GM18505 (cell line): ENCODE data around the gene KPTN.
"Not testable (repeated sequence)": the region's sequence is repeated elsewhere in the genome, so short reads cannot be mapped to it uniquely, and the experiment has no call there.

ENCODE experiments used
- ATAC-seq: cut with Tn5 transposase; IDR thresholded peaks from one replicate; pipeline ENCODE4 v1.9.1; 2021; ENCODE audit not compliant: unreplicated experiment
- POLR2A ChIP-seq: IDR thresholded peaks from 4 replicates; pipeline ENCODE4 v1.6.1; 2011; ENCODE audit warnings: borderline replicate concordance; ENCODE audit not compliant: insufficient read depth, insufficient read length; ENCODE audit errors: extremely low read depth

Gene KPTN

DNA sequence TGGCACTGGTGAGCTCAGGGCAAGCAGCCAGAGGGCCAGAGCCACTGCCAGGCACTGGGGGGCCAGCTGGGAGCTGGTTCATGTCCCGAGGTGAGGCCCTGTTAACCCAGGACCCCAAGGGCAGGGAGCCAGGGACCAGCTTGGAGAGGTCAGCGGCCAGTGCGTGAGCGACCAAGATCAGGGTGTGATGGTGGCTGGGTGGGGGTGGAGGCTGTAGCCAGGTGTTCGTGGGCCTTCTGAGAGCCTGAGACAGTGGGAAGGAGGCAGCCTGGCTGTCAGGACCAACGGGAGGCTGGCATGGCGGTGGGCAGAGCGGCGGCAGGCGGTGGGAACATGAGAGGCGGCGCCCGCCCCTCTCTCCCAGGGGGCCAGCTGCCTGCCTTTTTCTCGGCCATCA, 8.1 kb upstream of the KPTN start:
- ATAC-seq = no peak
- no peak for TF ChIP-seq POLR2A

DNA sequence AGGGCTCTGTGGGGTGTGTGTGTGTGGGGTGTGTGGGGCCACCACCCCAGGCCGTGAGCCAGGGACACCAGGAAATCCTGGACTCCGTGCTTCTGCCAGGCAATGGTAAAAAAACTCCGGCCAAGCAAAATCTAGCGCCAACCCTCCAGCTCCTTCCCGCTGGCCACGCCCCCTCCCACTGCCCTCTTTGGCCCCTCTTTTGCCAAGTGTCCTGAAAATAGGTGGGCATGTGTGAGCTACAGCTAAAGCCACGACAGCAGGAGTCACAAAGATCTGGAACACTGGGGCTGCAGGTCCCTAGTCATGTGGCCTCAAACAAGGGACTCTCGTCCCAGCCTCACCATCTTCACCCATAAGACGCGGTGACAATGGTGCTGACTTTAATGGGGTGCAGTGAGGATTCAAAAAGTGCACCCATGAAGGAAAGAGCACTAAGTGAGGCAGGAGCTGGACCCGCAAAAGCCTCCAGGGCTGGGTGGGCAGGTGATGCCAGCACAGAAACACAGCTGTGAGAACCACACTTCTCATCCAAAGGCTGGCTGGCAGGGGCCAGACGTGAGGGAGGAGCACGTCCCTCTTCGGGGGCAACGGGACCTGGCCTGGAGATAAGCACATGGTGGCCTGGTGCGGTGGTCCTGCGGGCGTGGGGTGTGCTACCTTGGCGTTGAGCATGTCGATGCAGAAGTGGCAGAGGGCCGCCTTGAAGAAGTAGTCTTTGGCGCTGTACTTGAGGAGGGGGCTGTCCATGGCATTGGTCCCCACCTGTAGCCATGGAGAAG, 7.5 kb upstream of the KPTN start:
- no peak for ATAC-seq
- TF ChIP-seq POLR2A = no peak

DNA sequence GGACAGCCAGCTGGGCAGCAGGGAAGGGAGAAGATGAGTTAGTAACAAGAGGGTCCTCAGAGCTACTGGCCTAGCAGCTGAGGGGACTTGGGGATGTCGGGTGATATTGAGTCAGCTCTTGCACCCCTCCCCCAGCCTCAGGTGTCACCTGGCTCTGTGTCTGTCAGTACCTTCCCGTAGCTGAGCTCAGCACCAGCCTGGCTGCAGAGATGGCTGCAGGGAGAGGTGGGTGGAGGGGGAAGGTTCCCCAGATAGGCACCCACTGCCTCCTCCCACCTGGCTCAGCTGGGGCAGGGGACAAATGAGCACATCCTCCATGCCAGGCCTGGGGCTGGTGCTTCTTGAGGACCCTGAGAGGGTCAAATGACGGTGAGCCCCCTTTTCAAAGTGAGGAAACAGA, 6.8 kb upstream of the KPTN start:
- no peak for ATAC-seq

DNA sequence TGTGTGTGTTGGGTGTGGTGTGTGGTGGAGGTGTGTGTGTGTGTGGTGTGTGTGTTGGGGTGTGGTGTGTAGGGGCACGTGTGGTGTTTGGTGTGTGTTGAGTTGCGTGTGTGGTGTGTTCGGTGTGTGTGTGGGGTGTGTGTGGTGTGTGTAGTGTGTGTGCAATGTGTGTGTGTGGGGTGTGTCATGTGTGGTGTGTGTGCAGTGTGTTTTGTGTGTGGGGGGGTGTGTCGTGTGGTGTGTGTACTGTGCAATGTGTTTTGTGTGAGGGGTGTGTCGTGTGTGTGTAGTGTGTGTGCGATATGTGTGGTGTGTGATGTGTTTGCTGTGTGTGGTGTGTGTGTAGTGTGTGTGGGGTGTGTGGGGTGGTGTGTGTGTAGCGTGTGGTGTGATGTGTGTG, 6.0 kb upstream of the KPTN start:
- TF ChIP-seq POLR2A = no peak
- ATAC-seq = no peak

More for the DNA sequence above, 6.8 kb upstream of the KPTN start:
- peak; percentile 3 for TF ChIP-seq POLR2A

DNA sequence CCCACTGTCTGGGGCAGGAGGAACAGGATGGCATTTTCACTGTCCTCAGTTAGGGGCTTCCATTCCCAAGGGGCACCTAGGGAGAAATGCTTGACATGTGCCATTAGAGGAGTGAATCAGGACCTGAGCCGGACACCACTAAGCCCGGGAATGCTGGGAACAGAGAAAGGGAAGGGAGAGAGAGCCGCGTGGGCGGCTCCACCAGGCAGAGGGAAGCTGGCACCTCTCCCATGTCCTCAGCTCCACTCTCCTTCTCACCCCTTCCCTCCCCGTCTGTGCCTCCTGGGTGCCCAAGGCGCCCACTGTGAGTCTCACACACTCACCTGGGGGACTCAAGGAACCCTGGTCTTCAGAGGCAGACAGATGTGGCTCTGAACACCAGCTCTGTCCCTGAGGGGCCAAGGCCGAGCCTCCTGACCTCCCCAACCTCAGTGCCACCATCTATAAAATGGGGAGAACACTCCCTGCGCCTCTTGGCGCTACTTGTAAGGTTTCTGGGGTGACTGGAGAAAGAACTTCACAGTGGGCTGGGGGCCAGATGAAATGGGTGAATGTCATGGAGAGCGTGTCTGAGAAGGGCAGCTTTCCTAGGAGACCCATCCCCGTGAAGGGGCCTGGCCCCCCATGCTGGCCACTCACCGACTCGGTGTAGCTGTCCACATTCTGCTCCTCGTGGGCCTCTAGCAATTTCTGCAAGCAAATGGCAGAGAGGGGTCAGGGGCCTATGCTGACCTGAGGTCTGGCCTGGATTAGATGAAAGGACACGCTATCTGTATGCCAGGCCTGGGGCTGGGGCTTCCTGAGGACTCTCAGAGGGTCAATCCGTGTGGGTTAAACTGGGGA, 5.3 kb upstream of the KPTN start:
- no peak for ATAC-seq
- no peak for TF ChIP-seq POLR2A

DNA sequence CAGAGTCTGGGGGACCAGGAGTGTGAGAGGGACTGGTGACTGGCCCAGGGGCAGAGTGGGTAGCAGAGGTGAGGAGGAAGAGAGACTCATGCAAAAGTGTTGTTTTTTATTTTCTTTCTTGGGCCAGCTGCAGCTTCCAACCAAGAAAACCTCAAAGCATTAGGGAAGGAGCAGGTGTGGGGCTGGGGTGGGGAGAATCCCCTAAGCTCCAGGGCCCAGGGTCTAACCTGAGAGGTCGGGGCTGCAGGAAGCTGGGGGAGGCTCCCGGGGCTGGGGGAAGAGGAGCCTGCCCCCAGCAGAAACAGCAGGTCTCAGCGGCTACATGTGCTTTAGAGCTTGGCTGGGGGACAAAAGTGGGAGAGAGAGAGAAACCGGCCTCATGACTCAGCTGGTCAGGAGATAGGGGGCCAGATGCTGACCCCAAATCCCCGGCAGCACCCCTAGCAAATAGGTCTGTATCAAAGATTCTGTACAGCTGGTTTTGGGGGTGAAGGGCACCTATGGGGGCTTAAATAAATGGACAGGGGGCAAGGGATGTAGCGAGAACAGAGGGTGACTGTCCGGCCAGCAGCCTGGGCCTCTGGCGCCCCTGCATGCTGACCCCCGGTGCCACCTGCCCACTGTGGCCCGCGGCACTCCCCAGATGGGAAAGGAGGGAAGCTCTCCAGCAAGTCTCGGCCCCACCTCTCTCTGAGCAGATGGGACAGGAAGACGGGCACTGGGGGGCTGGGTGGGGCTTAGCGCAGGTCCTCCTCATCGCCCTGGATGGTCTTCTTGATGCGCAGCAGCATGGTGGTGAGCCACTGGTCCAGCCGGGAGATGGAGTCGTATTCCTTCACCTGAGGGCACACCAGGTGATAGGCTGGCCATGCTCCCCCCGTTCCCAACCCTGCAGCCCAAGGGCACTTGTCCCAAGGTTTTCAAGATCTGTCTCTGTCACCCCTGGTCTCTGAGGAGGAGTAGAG, 3.8 kb upstream of the KPTN start:
- no peak for TF ChIP-seq POLR2A
- ATAC-seq = no peak

DNA sequence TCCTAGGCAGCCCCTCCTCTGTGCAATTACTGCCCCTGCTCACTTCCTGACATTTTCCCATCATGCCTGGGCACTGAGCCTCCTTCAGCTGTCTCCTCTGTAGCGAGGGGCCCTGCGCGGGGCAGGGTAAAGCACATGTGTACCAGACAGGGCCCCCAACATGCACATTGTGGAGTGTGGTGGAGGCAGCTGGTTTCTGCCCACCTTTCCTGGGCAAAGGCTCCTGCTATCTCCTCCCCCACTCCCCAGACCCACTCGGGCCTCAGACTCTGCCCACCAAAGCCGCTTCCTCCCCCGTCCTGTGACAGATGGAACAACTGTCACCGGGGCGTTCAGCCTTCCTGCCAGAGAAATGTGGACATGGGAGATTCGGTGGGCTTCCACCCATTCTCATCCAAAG, 2.9 kb upstream of the KPTN start:
- no peak for ATAC-seq
- no peak for TF ChIP-seq POLR2A

DNA sequence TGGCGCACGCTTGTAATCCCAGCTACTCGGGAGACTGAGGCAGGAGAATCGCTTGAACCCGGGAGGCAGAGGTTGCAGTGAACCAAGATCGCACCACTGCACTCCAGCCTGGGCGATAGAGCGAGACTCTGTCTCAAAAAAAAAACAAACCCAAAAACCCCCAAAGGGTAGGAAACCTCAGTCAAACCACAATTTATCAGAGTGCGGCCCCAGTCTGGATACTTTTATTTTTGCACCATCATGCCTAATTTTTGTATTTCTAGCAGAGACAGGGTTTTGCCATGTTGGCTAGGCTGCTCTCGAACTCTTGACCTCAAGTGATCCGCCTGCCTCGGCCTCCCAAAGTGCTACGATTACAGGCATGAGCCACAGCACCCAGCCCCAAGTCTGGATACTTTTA, 2.2 kb upstream of the KPTN start:
- ATAC-seq = not testable (repeated sequence)

DNA sequence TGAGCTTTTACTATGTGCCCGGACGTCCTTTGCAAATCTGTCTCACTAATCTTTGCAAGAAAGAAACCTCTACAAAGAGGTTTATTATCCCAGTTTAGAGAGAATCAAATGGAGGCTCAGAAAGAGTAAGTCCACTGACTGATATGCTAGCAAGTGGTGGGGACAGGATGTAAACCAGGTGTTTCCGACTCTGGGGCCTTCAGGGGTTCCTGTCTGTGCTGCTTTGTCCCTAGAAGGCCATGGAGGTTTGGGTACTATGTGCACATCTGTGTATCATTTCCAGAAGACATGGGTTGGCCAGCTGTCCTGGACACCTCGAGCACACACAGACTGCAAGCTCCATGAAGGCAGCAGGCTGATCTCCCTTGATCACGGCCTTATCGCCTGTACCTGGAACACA, 1.2 kb upstream of the KPTN start:
- peak; percentile 10 for TF ChIP-seq POLR2A
- no peak for ATAC-seq

DNA sequence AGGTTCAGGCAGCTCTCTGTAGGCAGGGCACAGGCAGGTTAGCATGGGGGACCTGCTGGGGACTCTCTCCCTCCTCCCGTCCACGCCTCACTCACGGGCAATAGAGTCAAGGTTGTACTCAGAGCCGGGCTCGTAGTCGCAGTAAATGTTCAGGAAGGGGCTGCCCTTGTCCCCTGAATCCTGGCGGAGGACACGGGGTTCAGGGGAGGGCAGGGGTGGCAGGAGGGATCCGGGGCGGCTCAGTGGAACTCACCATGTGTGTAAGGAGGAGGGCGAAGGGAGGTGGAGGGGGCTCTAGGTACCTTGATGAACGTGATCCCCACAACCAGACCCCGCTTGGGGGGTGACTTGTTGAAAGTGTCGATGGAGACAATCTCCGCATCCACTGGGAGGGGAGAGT, 819 bp downstream of the KPTN start:
- no peak for TF ChIP-seq POLR2A
- no peak for ATAC-seq

DNA sequence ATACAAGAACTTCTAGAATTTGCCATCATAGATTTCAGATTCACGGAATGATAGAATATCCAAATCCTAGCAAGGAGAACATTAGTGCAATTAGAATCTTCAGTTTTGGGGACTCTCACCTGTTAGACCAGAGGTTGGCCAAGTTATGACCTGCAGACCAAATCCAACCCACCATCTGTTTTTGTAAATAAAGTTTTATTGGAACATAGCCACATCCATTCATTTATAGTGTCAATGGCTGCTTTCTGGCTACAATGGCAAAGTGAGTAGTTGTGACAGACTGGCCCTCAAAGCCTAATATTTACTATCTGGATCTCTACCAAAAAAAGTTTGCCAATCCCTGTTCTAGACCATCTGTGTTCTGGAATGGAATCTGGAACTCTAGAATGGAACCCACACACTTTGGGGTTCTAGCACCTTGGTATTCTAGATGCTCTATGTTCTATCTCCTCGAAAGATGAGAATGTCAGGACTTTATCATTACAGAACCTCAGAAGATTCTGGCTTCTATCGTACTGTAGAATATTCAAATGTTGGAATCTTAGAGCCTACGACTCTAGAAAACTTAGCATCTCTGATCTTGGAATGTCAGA, 2.5 kb downstream of the KPTN start:
- no peak for ATAC-seq
- TF ChIP-seq POLR2A = no peak

DNA sequence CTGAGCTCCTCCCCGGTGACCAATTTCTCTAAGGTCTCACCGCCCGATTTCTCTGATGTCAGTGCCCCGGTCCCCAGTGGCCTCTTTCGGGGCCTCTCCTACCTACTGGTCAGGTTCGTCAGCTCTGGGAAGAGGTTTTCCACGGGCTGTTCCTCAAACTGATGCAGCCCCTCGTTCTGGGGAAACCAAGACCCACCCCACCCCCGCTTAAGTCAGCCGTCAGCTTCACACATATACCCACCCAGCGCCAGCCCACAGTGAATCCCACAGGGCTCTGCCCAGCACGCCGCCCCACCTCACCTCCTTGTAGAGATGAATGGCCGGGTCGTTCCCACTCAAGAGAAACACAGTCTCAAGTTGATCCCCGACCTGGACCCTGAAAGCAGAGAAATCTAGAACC, 3.4 kb downstream of the KPTN start:
- TF ChIP-seq POLR2A = no peak
- ATAC-seq = no peak

DNA sequence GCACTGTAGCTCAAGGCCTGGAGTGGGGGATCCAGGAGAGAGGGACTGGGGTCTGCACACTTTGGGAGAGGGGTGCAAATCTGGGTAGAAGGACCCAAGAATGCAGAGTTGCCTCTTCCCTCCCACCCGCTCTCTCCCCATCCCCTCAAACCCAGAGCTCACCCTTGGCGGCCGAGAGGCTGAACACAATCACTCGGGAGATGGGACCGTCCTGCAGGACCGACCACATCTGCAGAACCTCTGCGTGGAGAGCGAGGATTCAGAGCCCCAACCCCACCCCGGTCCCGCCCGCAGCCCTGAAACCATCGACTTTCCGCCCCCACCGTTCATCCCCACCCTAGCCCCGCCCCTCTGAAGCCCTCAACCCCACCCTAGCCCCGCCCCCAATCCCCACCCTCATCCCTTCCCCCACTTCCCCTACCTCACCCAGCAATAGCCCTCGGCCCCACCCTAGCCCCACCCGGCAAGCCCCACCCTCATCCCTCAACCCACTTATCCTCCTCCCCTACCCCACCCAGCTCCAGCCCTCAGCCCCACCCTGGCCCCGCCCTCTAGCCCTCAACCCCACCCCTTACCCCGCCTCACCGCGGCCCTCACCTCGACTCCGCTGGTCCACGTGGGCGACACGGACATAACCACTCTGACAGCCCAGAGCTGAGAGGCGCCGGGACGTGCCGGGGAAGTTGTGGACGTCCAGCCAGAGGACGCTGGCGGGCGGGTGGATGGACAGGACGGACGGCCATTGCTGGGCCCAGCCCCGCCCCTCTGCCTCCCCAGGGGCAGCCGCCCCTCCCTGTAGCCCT, 4.1 kb downstream of the KPTN start:
- TF ChIP-seq POLR2A = no peak
- no peak for ATAC-seq

DNA sequence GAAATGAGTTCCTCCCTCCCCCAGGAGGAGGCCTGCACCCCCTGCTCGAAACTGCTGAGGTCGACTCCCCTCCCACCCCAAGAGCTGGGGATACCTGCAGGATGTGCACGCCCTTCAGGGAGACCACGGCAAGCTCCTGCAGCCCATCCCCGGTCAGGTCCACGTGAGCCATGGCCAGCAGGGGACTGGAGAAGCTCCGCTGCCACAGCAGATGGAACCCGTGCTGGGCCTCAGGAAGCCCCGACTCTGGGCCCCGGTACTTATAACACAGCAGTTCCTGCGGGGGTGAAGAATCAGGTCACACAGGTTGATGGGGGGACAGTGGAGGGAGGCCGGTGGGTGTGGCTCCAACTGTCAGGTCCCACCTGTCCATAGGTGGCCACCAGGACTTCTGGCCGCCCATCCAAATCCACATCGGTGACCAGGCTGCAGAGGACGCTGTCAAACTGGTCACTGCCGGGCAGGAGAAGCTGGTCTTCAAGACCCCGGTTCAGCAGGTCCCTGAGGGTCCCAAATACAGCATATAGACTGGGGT, 7.5 kb downstream of the KPTN start:
- no peak for TF ChIP-seq POLR2A
- ATAC-seq = no peak
